K562 (cell line): ENCODE results near the gene PRKCB. TPM values are rescaled to one million over a fixed set of nuclear protein-coding genes. Genes with fewer than 3 reads are reported as not detected.
A peak's percentile ranks its signal among the peaks of the same experiment; 100 is the strongest.

ENCODE experiments used
- ATAC-seq: fragments of 200-7000 bp; cut with Tn5 transposase; 3 replicates; pipeline ENCODE4 v1.9.1; 2020; ENCODE audit warnings: moderate library complexity
- BruUV-seq: library from RNA; stranded (reverse); fragments of 400-500 nt; replicated peaks from 2 replicates; lab custom pipeline; 2021; lab: Mats Ljungman, UMichigan
- CTCF ChIA-PET: fragments of 300-600 bp; formaldehyde crosslinking; extraction: SDS; loops from one replicate; lab custom pipeline; 2021; ENCODE audit warnings: low intra/inter-chr PET ratio; lab: Yijun Ruan, JAX
- POLR2A ChIA-PET: fragments of 300-600, 350-650 bp; sonication (Branson Sonifier 250); formaldehyde crosslinking; extraction: SDS; loops from one replicate; lab custom pipeline; 2021; ENCODE audit warnings: antibody characterized with exemption, inconsistent platforms; lab: Yijun Ruan, JAX
- DNase-seq, 4 experiments: peaks; one replicate each; pipeline versions ENCODE4 v3.0.0 to v3.0.0-alpha.2; 2011 to 2018; ENCODE audit warnings: low spot score in 3 of 4, mixed read lengths in 3 of 4; ENCODE audit errors: extremely low read depth in 1 of 4
- FAIRE-seq: peaks from 2 replicates; lab custom pipeline; 2011; peaks lifted over from hg19 to GRCh38; lab: Jason Lieb, UNC
- H2AFZ ChIP-seq: 2 replicates; pipeline ENCODE4 v1.6.0; 2011; ENCODE audit warnings: low read depth, low read length, control low read depth, inconsistent platforms
- H3K27ac ChIP-seq: fragments of 200-600 bp; 3 replicates; pipeline ENCODE4 v1.8.0; 2011; ENCODE audit warnings: low read depth, mild to moderate bottlenecking, control low read depth, inconsistent platforms, low read length, moderate library complexity, mixed read lengths; ENCODE audit errors: extremely low read depth
- H3K27me3 ChIP-seq, 2 experiments: fragments of 300-600 bp in 1 of 2; 2 replicates in 1 of 2; 3 replicates in 1 of 2; pipeline versions ENCODE4 v1.6.0 to v1.8.0; 2011; ENCODE audit warnings: inconsistent platforms in 2 of 2, low read length in 2 of 2, mild to moderate bottlenecking in 1 of 2, mixed read lengths in 1 of 2, moderate library complexity in 1 of 2; ENCODE audit not compliant: control insufficient read depth in 2 of 2, insufficient read depth in 2 of 2
- H3K36me3 ChIP-seq: fragments of 300-600 bp; 3 replicates; pipeline ENCODE4 v1.8.0; 2011; ENCODE audit warnings: mild to moderate bottlenecking, low read length, inconsistent platforms; ENCODE audit not compliant: control insufficient read depth, insufficient read depth
- H3K4me1 ChIP-seq, 2 experiments: fragments of 200-600 bp in 1 of 2; replicated peaks in 1 of 2; 2 replicates in 1 of 2; 3 replicates in 1 of 2; pipeline versions ENCODE4 v1.5.1 to v1.8.0; 2011; ENCODE audit warnings: inconsistent platforms in 2 of 2, low read length in 2 of 2, mild to moderate bottlenecking in 1 of 2, mixed read lengths in 1 of 2, moderate library complexity in 1 of 2; ENCODE audit not compliant: control insufficient read depth in 2 of 2, insufficient read depth in 2 of 2
- H3K4me2 ChIP-seq: 2 replicates; pipeline ENCODE4 v1.6.1; 2011; ENCODE audit warnings: low read length, control low read depth, inconsistent platforms, mixed read lengths; ENCODE audit not compliant: insufficient read depth
- H3K4me3 ChIP-seq: fragments of 200-600 bp; sonication (generic), shearing (Covaris generic); 2 replicates; pipeline ENCODE4 v1.5.1; 2016; ENCODE audit warnings: control low read depth, inconsistent platforms
- H3K79me2 ChIP-seq: fragments of 200-600 bp; 3 replicates; pipeline ENCODE4 v1.8.0; 2011; ENCODE audit warnings: low read length, inconsistent platforms; ENCODE audit not compliant: control insufficient read depth, insufficient read depth
- H3K9ac ChIP-seq, 2 experiments: 2 replicates each; pipeline versions ENCODE4 v1.6.0 to v1.6.1; 2011; ENCODE audit warnings: low read depth in 2 of 2, low read length in 2 of 2, control low read depth in 1 of 2, inconsistent platforms in 1 of 2, mild to moderate bottlenecking in 1 of 2, mixed read lengths in 1 of 2; ENCODE audit not compliant: insufficient read depth in 1 of 2
- H3K9me1 ChIP-seq: one replicate; pipeline ENCODE4 v1.6.0; 2011; ENCODE audit warnings: inconsistent platforms, mild to moderate bottlenecking, low read length, moderate library complexity; ENCODE audit not compliant: control insufficient read depth, insufficient read depth
- H3K9me3 ChIP-seq: replicated peaks from 2 replicates; pipeline ENCODE4 v1.5.1; 2011; ENCODE audit warnings: low read depth, low read length, inconsistent platforms; ENCODE audit not compliant: control insufficient read depth, insufficient read depth
- H4K20me1 ChIP-seq: replicated peaks from 2 replicates; pipeline ENCODE4 v1.6.1; 2011; ENCODE audit warnings: low read length, inconsistent platforms, mixed read lengths; ENCODE audit not compliant: control insufficient read depth, insufficient read depth
- CTCF ChIP-seq, 3 experiments: IDR thresholded peaks in 2 of 3; conservative IDR thresholded peaks in 1 of 3; 2 replicates each; pipeline ENCODE4 v1.5.1; 2011 to 2012; ENCODE audit warnings: low read length in 3 of 3, mild to moderate bottlenecking in 3 of 3, control low read depth in 2 of 3, improper control_type of control experiment in 1 of 3, inconsistent platforms in 1 of 3, low read depth in 1 of 3, mixed read lengths in 1 of 3, moderate library complexity in 1 of 3; ENCODE audit not compliant: insufficient read depth in 2 of 3
- NKRF ChIP-seq: fragments of 450-650 bp; IDR thresholded peaks from 2 replicates; pipeline ENCODE4 v1.6.1; 2016; ENCODE audit warnings: borderline replicate concordance
- POLR2AphosphoS2 ChIP-seq: IDR thresholded peaks from 2 replicates; pipeline ENCODE4 v1.6.1; 2012; ENCODE audit warnings: low read length, improper control_type of control experiment
- RAD21 ChIP-seq, 2 experiments: fragments of 250-450 bp in 1 of 2; fragments of 450-650 bp in 1 of 2; sonication (Bioruptor Pico) in 1 of 2; formaldehyde crosslinking in 1 of 2; IDR thresholded peaks in 1 of 2; conservative IDR thresholded peaks in 1 of 2; 2 replicates each; pipeline versions ENCODE4 v1.4.0 to v1.8.0; 2020 to 2022; ENCODE audit warnings: mild to moderate bottlenecking in 2 of 2, moderate library complexity in 1 of 2
- REST ChIP-seq, 2 experiments: fragments of 450-650 bp; formaldehyde crosslinking in 1 of 2; IDR thresholded peaks; 2 replicates each; pipeline versions ENCODE4 v1.4.0 to v1.6.1; 2014 to 2020; ENCODE audit warnings: mild to moderate bottlenecking in 2 of 2, borderline replicate concordance in 1 of 2, low read depth in 1 of 2
- WGBS: fragments of 100-300 bp; shearing (Covaris generic); methylation state at CpG from one replicate; pipeline ENCODE4 v1.1.6; 2016; ENCODE audit warnings: low coverage, mixed read lengths; ENCODE audit not compliant: insufficient coverage; ENCODE audit errors: missing lambda C conversion rate; 5-methylcytosine and 5-hydroxymethylcytosine counted together
- in situ Hi-C: fragments of 300-500 bp; cut with MboI; formaldehyde crosslinking; loops from 4 replicates; pipeline ENCODE4 v1.15.0; 2018; ENCODE audit warnings: inconsistent platforms, mixed read lengths
- intact Hi-C: fragments of 100-400 bp; cut with micrococcal nuclease; formaldehyde crosslinking; loops from 2 replicates; pipeline ENCODE4 v1.14.2; 2022
- polyA plus RNA-seq, 8 experiments: library from polyadenylated mRNA; depleted of rRNA in 4 of 8; stranded (reverse) in 5 of 8; unstranded in 3 of 8; fragments of >200 nt; fragmentation: Nextera tagmentation in 2 of 8; fragmentation: Illumina TruSeq in 1 of 8; extraction: Ambion mirVana in 2 of 8; extraction: Trizol in 1 of 8; gene quantifications; 2 replicates each; pipeline versions ENCODE4 v1.2.1 to v1.2.3, GENCODE V29; 2011 to 2014; ENCODE audit warnings: inconsistent platforms in 1 of 8, missing spikeins in 1 of 8
- total RNA-seq, 7 experiments: library from RNA; depleted of rRNA in 6 of 7; stranded (reverse); fragments of >200 nt in 6 of 7; fragmentation: Illumina TruSeq in 2 of 7; extraction: Trizol in 2 of 7; gene quantifications; 2 replicates each; pipeline versions ENCODE4 v1.2.1 to v1.2.3, GENCODE V29; 2011 to 2021; ENCODE audit warnings: low replicate concordance in 1 of 7

The PRKCB gene
- total and polyA plus RNA-seq, 9 of the 15 experiments (the other 6 are each of a cell fraction or from before 2014, with no cell fraction given) = 49.9 to 276 (median 148) TPM

- no TSS peak for BruUV-seq
- H3K36me3 ChIP-seq = peaks cover 72% of the 10 kb centered on the region
- peaks cover 93% of the 10 kb centered on the region for H3K79me2 ChIP-seq
- 74% methylated on average over 8 of the region's 9 CpGs for WGBS
- H3K27ac ChIP-seq = 0 out of 3 replicates have a peak overlapping the region, but pooled peaks have one; percentile 5
- no peaks in the 10 kb centered on the region for H3K27me3 ChIP-seq
- no peak overlapping the region for H3K4me3 ChIP-seq
- no peak overlapping the region for H3K4me2 ChIP-seq
- TF ChIP-seq POLR2AphosphoS2 = 0 out of 2 replicates have a peak, but pooled peaks have one; percentile 14
- peak; percentile 21 to 45; a peak in 2 of 4 replicates for TF ChIP-seq RAD21 (CRISPR knock-in tag; conservative IDR thresholded peaks at IDR 0.05 in 1 of 2, IDR thresholded peaks at IDR 0.05 in 1 of 2)
- peak; percentile 11; the same call in 1 of the 2 replicates for TF ChIP-seq REST (IDR thresholded peaks at IDR 0.05; ENCODE audit: borderline replicate concordance)
- TF ChIP-seq REST (CRISPR knock-in tag; IDR thresholded peaks at IDR 0.05; ENCODE audit: low read depth) = no peak
- TF ChIP-seq NKRF = no peak
- TF ChIP-seq CTCF (IDR thresholded peaks at IDR 0.05 in 2 of 3, conservative IDR thresholded peaks at IDR 0.05 in 1 of 3; ENCODE audit: insufficient read depth in 2 of 3, low read depth in 1 of 3, low read length in 3 of 3) = peak; percentile 10 to 38 (median 32); a peak in 3 of 6 replicates
- ChIA-PET CTCF (interaction anchor here (2.2 kb wide), 1 partner anchor 133 kb away, joined by 11 read pairs; no protein-coding TSS in a partner anchor), POLR2A (interaction anchor here (0.6 to 1.0 kb wide), 2 partner anchors 15 to 17 kb away, joined by 3 to 6 read pairs; no protein-coding TSS in a partner anchor)
- ATAC-seq (peak; percentile 49), FAIRE-seq (no peak), DNase-seq (no peak)
- peaks cover 7 to 19% of the 10 kb centered on the region in 2 experiments; a peak in 3 of 5 replicates for H3K4me1 ChIP-seq
- H4K20me1 ChIP-seq = 0 out of 2 replicates have a peak, but pooled peaks cover 4% of the 10 kb centered on the region
- peaks cover 5% of the 10 kb centered on the region for H3K9me1 ChIP-seq
- no peak overlapping the region for H2AFZ ChIP-seq
- intact Hi-C loops = loop anchor here (1.0 to 5.0 kb wide), 2 partner anchors 74 to 135 kb away; no protein-coding TSS in a partner anchor
- H3K9me3 ChIP-seq = no peaks in the 10 kb centered on the region
- in situ Hi-C loops = no loop called here
- H3K9ac ChIP-seq = no peak overlapping the region
Observed at GRCh38 chr16:23877107-23878070, 41.6 kb downstream of the PRKCB start.
